ENCODE measurements around the gene GALNT6. TPM values are rescaled to one million over a fixed set of nuclear protein-coding genes. Genes with fewer than 3 reads are reported as not detected.

GALNT6 gene
- total and polyA plus RNA-seq, 9 of the 15 experiments (the other 6 are each of a cell fraction or from before 2014, with no cell fraction given), result 1.5 to 8.6 (median 5.1) TPM

DNA sequence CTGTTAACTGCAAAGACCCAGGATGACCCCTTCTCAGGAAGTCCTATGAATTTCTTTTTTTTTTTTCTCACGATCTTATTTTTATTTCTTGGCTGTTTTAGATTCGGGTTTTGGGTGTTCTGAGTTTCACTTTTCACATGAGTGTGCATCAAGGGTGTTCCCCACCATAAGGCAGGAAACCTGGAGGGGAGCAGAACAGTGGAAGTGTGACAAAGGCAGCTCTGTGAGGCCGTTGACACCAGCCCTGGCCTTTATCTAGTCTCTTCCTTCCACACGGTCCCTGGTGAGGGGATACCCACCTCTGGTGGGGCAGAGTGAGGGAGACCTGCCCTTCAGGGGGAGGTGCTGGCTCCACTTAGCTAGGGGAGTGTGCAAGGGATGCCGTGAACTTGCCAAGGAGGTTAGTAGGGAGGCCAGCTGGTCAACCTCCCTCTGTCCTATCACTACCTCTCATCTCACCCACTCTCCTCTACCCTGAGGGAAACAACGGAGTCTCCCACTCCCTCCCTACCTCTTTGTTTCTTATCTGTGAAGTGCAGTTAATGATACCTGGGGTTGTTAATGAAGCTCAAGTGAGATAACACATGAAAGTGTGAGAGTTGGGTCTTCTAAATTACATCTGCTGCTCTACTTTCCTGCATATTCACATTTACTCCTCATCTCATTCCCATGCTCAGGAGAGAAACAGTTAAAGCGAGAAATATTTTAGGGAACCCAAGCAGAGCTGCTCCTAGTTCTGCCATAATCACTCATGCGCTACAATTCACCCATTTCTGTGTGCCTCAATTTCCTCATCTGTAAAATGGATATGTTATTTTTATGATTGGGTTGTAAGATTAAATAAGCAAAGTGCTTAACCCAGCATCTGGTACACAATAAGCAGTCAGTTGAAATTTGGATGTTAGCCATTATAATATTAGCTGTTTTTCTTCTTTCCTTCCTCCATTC lies 4.4 kb upstream of the GALNT6 start (continued):
- TF ChIP-seq, protein P1, sequence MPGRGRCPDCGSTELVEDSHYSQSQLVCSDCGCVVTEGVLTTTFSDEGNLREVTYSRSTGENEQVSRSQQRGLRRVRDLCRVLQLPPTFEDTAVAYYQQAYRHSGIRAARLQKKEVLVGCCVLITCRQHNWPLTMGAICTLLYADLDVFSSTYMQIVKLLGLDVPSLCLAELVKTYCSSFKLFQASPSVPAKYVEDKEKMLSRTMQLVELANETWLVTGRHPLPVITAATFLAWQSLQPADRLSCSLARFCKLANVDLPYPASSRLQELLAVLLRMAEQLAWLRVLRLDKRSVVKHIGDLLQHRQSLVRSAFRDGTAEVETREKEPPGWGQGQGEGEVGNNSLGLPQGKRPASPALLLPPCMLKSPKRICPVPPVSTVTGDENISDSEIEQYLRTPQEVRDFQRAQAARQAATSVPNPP (IDR thresholded peaks at IDR 0.05; ENCODE audit: borderline replicate concordance, insufficient read depth, insufficient read length), result no peak
- TF ChIP-seq RAD51 (IDR thresholded peaks at IDR 0.05; ENCODE audit: borderline replicate concordance, low read depth), result no peak
- no peak for TF ChIP-seq ZC3H4 (CRISPR knock-in tag; IDR thresholded peaks at IDR 0.05; ENCODE audit: borderline replicate concordance)
- no peak for TF ChIP-seq NR2C2 (CRISPR knock-in tag; IDR thresholded peaks at IDR 0.05)
- peak; percentile 58; the same call in 1 of the 2 replicates for TF ChIP-seq NR2C2 (tag; IDR thresholded peaks at IDR 0.05)
- TF ChIP-seq, protein P2, sequence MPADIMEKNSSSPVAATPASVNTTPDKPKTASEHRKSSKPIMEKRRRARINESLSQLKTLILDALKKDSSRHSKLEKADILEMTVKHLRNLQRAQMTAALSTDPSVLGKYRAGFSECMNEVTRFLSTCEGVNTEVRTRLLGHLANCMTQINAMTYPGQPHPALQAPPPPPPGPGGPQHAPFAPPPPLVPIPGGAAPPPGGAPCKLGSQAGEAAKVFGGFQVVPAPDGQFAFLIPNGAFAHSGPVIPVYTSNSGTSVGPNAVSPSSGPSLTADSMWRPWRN (IDR thresholded peaks at IDR 0.05; ENCODE audit: low read depth), result peak; percentile 89
- TF ChIP-seq MTA1 (IDR thresholded peaks at IDR 0.05; ENCODE audit: borderline replicate concordance), result peak; percentile 86
- TF ChIP-seq EP300 (IDR thresholded peaks at IDR 0.05; ENCODE audit: low read length), result peak; percentile 85
- peak; percentile 47 for TF ChIP-seq CREM (IDR thresholded peaks at IDR 0.05; ENCODE audit: low read depth)
- TF ChIP-seq RB1 (IDR thresholded peaks at IDR 0.05; ENCODE audit: low read depth), result 0 out of 2 replicates have a peak, but pooled peaks have one; percentile 22
- TF ChIP-seq, protein P3, sequence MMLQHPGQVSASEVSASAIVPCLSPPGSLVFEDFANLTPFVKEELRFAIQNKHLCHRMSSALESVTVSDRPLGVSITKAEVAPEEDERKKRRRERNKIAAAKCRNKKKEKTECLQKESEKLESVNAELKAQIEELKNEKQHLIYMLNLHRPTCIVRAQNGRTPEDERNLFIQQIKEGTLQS (IDR thresholded peaks at IDR 0.05), result no peak
- TF ChIP-seq, protein P3 (CRISPR knock-in tag; conservative IDR thresholded peaks at IDR 0.05), result no peak
- TF ChIP-seq FUS (optimal IDR thresholded peaks at IDR 0.05; ENCODE audit: low read depth, low read length), result no peak
- peak; percentile 2 for TF ChIP-seq ZFP36 (IDR thresholded peaks at IDR 0.05; ENCODE audit: low read depth, low read length, partially characterized antibody)
- TF ChIP-seq, protein P4, sequence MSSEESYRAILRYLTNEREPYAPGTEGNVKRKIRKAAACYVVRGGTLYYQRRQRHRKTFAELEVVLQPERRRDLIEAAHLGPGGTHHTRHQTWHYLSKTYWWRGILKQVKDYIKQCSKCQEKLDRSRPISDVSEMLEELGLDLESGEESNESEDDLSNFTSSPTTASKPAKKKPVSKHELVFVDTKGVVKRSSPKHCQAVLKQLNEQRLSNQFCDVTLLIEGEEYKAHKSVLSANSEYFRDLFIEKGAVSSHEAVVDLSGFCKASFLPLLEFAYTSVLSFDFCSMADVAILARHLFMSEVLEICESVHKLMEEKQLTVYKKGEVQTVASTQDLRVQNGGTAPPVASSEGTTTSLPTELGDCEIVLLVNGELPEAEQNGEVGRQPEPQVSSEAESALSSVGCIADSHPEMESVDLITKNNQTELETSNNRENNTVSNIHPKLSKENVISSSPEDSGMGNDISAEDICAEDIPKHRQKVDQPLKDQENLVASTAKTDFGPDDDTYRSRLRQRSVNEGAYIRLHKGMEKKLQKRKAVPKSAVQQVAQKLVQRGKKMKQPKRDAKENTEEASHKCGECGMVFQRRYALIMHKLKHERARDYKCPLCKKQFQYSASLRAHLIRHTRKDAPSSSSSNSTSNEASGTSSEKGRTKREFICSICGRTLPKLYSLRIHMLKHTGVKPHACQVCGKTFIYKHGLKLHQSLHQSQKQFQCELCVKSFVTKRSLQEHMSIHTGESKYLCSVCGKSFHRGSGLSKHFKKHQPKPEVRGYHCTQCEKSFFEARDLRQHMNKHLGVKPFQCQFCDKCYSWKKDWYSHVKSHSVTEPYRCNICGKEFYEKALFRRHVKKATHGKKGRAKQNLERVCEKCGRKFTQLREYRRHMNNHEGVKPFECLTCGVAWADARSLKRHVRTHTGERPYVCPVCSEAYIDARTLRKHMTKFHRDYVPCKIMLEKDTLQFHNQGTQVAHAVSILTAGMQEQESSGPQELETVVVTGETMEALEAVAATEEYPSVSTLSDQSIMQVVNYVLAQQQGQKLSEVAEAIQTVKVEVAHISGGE (CRISPR knock-in tag; IDR thresholded peaks at IDR 0.05), result peak in 1 of 3 experiments; percentile 61; a peak in 1 of 6 replicates
- TF ChIP-seq NCOA1 (IDR thresholded peaks at IDR 0.05; ENCODE audit: low read depth), result peak; percentile 61
- TF ChIP-seq, protein P5, sequence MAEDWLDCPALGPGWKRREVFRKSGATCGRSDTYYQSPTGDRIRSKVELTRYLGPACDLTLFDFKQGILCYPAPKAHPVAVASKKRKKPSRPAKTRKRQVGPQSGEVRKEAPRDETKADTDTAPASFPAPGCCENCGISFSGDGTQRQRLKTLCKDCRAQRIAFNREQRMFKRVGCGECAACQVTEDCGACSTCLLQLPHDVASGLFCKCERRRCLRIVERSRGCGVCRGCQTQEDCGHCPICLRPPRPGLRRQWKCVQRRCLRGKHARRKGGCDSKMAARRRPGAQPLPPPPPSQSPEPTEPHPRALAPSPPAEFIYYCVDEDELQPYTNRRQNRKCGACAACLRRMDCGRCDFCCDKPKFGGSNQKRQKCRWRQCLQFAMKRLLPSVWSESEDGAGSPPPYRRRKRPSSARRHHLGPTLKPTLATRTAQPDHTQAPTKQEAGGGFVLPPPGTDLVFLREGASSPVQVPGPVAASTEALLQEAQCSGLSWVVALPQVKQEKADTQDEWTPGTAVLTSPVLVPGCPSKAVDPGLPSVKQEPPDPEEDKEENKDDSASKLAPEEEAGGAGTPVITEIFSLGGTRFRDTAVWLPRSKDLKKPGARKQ (CRISPR knock-in tag; IDR thresholded peaks at IDR 0.05), result no peak
- TF ChIP-seq DACH1 (IDR thresholded peaks at IDR 0.05; ENCODE audit: partially characterized antibody), result peak; percentile 92
- TF ChIP-seq SMAD3 (CRISPR knock-in tag; conservative IDR thresholded peaks at IDR 0.05), result 0 out of 2 replicates have a peak, but pooled peaks have one; percentile 40
